B cell (primary cell): Measurements from ENCODE around the gene KLHL30. TPM values are rescaled to one million over a fixed set of nuclear protein-coding genes. Genes with fewer than 3 reads are reported as not detected.

ENCODE experiments used
- ATAC-seq: fragments of 200-7000 bp; cut with Tn5 transposase; one replicate; pipeline ENCODE4 v1.10.0; 2021; ENCODE audit warnings: low read depth, mild to moderate bottlenecking, moderate number of reproducible peaks, moderate library complexity
- CTCF ChIA-PET: fragments of 350-600 bp; sonication (Branson Sonifier 250); formaldehyde crosslinking; loops from one replicate; lab custom pipeline; 2021; ENCODE audit warnings: antibody characterized with exemption, inconsistent platforms; lab: Charles Lee
- POLR2A ChIA-PET: fragments of 350-600 bp; sonication (Branson Sonifier 250); formaldehyde crosslinking; loops from one replicate; lab custom pipeline; 2021; ENCODE audit warnings: antibody characterized with exemption; lab: Charles Lee
- DNase-seq: peaks from one replicate; pipeline ENCODE4 v3.0.0; 2013
- H2AFZ ChIP-seq: 2 replicates; pipeline ENCODE4 v1.6.1; 2012; ENCODE audit warnings: mild to moderate bottlenecking, low read depth, low read length; ENCODE audit not compliant: insufficient read depth, poor library complexity, severe bottlenecking
- H3K27ac ChIP-seq, 2 donors: 1 replicate in 1 of 2; 2 replicates in 1 of 2; pipeline ENCODE4 v1.5.1; 2012 to 2013; ENCODE audit warnings: low read length in 2 of 2, mild to moderate bottlenecking in 2 of 2, moderate library complexity in 1 of 2
- H3K27me3 ChIP-seq, 4 experiments: fragments of 200-600 bp in 1 of 4; sonication (generic) in 1 of 4; replicated peaks in 1 of 4; 1 replicate in 2 of 4; 2 replicates in 2 of 4; pipeline versions ENCODE4 v1.6.1 to v1.7.0; 2013 to 2016; ENCODE audit warnings: low read length in 3 of 4, mild to moderate bottlenecking in 2 of 4, mixed read lengths in 1 of 4, moderate library complexity in 1 of 4; ENCODE audit not compliant: insufficient read depth in 4 of 4, control insufficient read depth in 3 of 4; ENCODE audit errors: control extremely low read depth in 1 of 4
- H3K36me3 ChIP-seq, 2 experiments: replicated peaks in 1 of 2; 1 replicate in 1 of 2; 2 replicates in 1 of 2; pipeline versions ENCODE4 v1.6.1 to v1.7.1; 2013; ENCODE audit warnings: low read length in 1 of 2; ENCODE audit not compliant: insufficient read depth in 2 of 2, control insufficient read depth in 1 of 2; ENCODE audit errors: control extremely low read depth in 1 of 2, extremely low read depth in 1 of 2
- H3K4me1 ChIP-seq, 2 donors: fragments of 200-600 bp in 1 of 2; sonication (generic) in 1 of 2; 1 replicate in 1 of 2; 2 replicates in 1 of 2; pipeline versions ENCODE4 v1.5.1 to v1.6.1; 2013 to 2017; ENCODE audit warnings: low read length in 2 of 2; ENCODE audit not compliant: control insufficient read depth in 2 of 2, insufficient read depth in 2 of 2
- H3K4me2 ChIP-seq: replicated peaks from 2 replicates; pipeline ENCODE3; 2012; ENCODE audit warnings: mild to moderate bottlenecking, low read depth, low read length; ENCODE audit not compliant: poor library complexity, severe bottlenecking
- H3K4me3 ChIP-seq, 5 experiments: fragments of 200-600 bp in 1 of 5; sonication (generic) in 1 of 5; 1 replicate in 3 of 5; 2 replicates in 2 of 5; pipeline versions ENCODE4 v1.5.1 to v1.7.0; 2011 to 2016; ENCODE audit warnings: low read length in 4 of 5, mild to moderate bottlenecking in 4 of 5, low read depth in 2 of 5, control low read depth in 1 of 5, moderate library complexity in 1 of 5; ENCODE audit not compliant: insufficient read depth in 1 of 5; ENCODE audit errors: control extremely low read depth in 1 of 5, extremely low read depth in 1 of 5
- H3K79me2 ChIP-seq: fragments of 200-600 bp; sonication (generic); one replicate; pipeline ENCODE4 v1.6.0; 2016; ENCODE audit warnings: low read length; ENCODE audit not compliant: control insufficient read depth, insufficient read depth
- H3K9ac ChIP-seq: fragments of 200-600 bp; sonication (generic); 2 replicates; pipeline ENCODE4 v1.6.1; 2017; ENCODE audit warnings: mild to moderate bottlenecking, low read length, moderate library complexity
- H3K9me3 ChIP-seq, 3 donors: one replicate each; pipeline versions ENCODE4 v1.6.1 to v1.7.1; 2013; ENCODE audit warnings: low read length in 2 of 3; ENCODE audit not compliant: control insufficient read depth in 2 of 3, insufficient read depth in 1 of 3; ENCODE audit errors: control extremely low read depth in 1 of 3
- H4K20me1 ChIP-seq: 2 replicates; pipeline ENCODE4 v1.6.0; 2012; ENCODE audit warnings: mild to moderate bottlenecking, low read length; ENCODE audit not compliant: insufficient read depth, control insufficient read depth, poor library complexity, severe bottlenecking
- H3K27ac Mint-ChIP-seq: one replicate; pipeline ENCODE4 v1.8.0; 2021; ENCODE audit warnings: mixed read lengths
- H3K27me3 Mint-ChIP-seq: one replicate; pipeline ENCODE4 v1.8.0; 2021; ENCODE audit warnings: mixed read lengths
- H3K4me1 Mint-ChIP-seq: one replicate; pipeline ENCODE4 v1.8.0; 2021; ENCODE audit warnings: mixed read lengths
- H3K4me3 Mint-ChIP-seq: one replicate; pipeline ENCODE4 v1.8.0; 2021; ENCODE audit warnings: mixed read lengths
- H3K9me3 Mint-ChIP-seq: one replicate; pipeline ENCODE4 v1.8.0; 2022; ENCODE audit warnings: mixed read lengths; ENCODE audit not compliant: insufficient read depth
- EZH2 ChIP-seq: IDR thresholded peaks from 2 replicates; pipeline ENCODE4 v1.6.1; 2012; ENCODE audit warnings: borderline replicate concordance, low read depth, mild to moderate bottlenecking, moderate library complexity, low read length; ENCODE audit not compliant: insufficient read depth, poor library complexity, severe bottlenecking
- WGBS: methylation state at CpG from one replicate; pipeline ENCODE4 v1.1.5; 2013; ENCODE audit warnings: missing lambda C conversion rate; ENCODE audit not compliant: insufficient coverage; 5-methylcytosine and 5-hydroxymethylcytosine counted together
- intact Hi-C: fragments of 100-400 bp; cut with micrococcal nuclease; formaldehyde crosslinking; loops from one replicate; pipeline ENCODE4 v1.10.0; 2022
- polyA plus RNA-seq: library from polyadenylated mRNA; depleted of rRNA; stranded (reverse); fragments of >200 nt; gene quantifications from 2 replicates; pipeline ENCODE4 v1.2.3, GENCODE V29; 2012
- total RNA-seq, 2 donors: library from RNA; stranded (reverse); fragments of 120-200 nt in 1 of 2; gene quantifications; 1 replicate in 1 of 2; 2 replicates in 1 of 2; pipeline versions ENCODE4 v1.2.3 to v1.2.4, GENCODE V29; 2013 to 2022
- TF ChIP-seq, protein P1 (sequence below): fragments of 200-600 bp; IDR thresholded peaks from one replicate; pipeline ENCODE4 v1.8.0; 2022; ENCODE audit warnings: antibody characterized with exemption, mild to moderate bottlenecking

The KLHL30 gene
- total and polyA plus RNA-seq, 2 donors (not counting 1 experiment from before 2014, with no cell fraction given) = not detected

DNA sequence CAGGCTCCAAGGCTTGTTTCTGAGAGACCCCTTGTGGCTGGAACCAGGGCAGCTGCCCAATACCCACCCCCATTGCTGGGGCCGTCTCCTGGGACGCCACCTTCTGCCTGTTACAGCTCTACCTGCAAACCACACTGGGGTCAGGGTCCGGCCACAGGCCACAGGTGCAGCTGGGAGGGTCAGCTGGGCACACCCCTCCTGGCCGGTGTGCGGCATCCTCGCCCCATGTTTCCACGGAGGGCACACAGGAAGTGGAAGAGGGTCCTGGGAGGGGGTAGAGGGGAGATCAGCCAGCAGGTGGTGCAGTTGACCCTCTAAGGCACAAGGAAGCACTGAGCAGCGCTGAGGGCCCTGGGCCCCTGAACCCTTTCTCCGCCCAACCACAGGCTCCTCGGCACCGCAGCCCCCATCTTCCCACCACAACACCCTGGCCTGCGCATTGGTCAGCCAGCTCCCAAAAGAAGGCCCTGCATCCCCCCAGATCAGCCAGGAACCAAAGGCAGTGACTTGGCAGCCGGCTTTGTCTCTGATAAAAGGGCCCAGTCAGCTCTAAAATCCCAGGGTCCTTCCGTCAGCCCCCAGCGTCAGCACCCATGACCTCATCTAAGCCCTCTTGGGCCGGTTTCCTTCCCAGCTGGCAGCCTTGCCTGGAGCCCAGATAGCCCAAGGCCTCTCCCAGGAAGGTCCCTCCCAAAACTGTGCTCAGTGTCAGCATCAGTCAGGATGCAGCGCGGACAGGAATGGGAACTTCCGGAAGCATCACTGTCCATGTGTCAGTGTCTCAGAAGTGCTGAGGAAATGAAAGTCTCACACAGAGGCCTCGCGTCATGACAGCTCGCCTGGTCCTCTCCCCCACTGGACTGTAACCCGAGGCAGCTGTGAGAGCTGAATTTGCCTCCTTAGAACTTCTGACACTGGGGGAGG is 22.0 kb downstream of the KLHL30 start:
- Histone ChIP-seq H4K20me1 (no peaks in the 10 kb centered on the region), H3K4me1 (peaks cover 16 to 19% of the 10 kb centered on the region in 2 donors), H3K27ac (no peak overlapping the region), H3K27me3 (peaks cover 0 to 35% (median 8%) of the 10 kb centered on the region in 4 experiments), H3K4me2 (peak overlapping the region; percentile 81), H3K9me3 (peaks cover 0 to 17% (median 0%) of the 10 kb centered on the region in 3 donors), H3K9ac (no peak overlapping the region), H2AFZ (no peak overlapping the region), H3K36me3 (no peaks in the 10 kb centered on the region), H3K79me2 (no peaks in the 10 kb centered on the region), H3K4me3 (no peak overlapping the region)
- CTCF ChIA-PET = interaction anchor here (0.7 to 2.9 kb wide), 6 partner anchors 9 to 302 kb away, joined by 3 to 22 read pairs (median 4); no protein-coding TSS in a partner anchor
- Mint-ChIP-seq H3K9me3 (no peaks in the 10 kb centered on the region), H3K27me3 (peaks cover 21% of the 10 kb centered on the region), H3K4me1 (peaks cover 15% of the 10 kb centered on the region), H3K4me3 (peak overlapping the region; percentile 49), H3K27ac (no peak overlapping the region)
- POLR2A ChIA-PET = interaction anchor here (0.6 to 0.7 kb wide), 2 partner anchors 9 to 14 kb away, joined by 4 to 5 read pairs; no protein-coding TSS in a partner anchor
- TF ChIP-seq, protein P1, sequence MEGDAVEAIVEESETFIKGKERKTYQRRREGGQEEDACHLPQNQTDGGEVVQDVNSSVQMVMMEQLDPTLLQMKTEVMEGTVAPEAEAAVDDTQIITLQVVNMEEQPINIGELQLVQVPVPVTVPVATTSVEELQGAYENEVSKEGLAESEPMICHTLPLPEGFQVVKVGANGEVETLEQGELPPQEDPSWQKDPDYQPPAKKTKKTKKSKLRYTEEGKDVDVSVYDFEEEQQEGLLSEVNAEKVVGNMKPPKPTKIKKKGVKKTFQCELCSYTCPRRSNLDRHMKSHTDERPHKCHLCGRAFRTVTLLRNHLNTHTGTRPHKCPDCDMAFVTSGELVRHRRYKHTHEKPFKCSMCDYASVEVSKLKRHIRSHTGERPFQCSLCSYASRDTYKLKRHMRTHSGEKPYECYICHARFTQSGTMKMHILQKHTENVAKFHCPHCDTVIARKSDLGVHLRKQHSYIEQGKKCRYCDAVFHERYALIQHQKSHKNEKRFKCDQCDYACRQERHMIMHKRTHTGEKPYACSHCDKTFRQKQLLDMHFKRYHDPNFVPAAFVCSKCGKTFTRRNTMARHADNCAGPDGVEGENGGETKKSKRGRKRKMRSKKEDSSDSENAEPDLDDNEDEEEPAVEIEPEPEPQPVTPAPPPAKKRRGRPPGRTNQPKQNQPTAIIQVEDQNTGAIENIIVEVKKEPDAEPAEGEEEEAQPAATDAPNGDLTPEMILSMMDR = peak; percentile 22
- TF ChIP-seq EZH2 = no peak
- intact Hi-C loops = loop anchor here (1.0 kb wide), 1 partner anchor 103 kb away; no protein-coding TSS in a partner anchor
- 45% methylated on average over 22 of the region's 23 CpGs for WGBS
- DNase-seq = peak; percentile 47
- ATAC-seq = no peak
